HG02623 (cell line): Measurements from ENCODE around the gene GRK4.
"Not testable (repeated sequence)": the region's sequence is repeated elsewhere in the genome, so short reads cannot be mapped to it uniquely, and the experiment has no call there.

Experiments
- ATAC-seq: cut with Tn5 transposase; IDR thresholded peaks from one replicate; pipeline ENCODE4 v1.9.1; 2021; ENCODE audit warnings: moderate library complexity; ENCODE audit not compliant: unreplicated experiment

GRK4 gene

GRCh38 chr4:2941138-2942036 is 22.0 kb upstream of the GRK4 start:
- ATAC-seq: no peak

DNA sequence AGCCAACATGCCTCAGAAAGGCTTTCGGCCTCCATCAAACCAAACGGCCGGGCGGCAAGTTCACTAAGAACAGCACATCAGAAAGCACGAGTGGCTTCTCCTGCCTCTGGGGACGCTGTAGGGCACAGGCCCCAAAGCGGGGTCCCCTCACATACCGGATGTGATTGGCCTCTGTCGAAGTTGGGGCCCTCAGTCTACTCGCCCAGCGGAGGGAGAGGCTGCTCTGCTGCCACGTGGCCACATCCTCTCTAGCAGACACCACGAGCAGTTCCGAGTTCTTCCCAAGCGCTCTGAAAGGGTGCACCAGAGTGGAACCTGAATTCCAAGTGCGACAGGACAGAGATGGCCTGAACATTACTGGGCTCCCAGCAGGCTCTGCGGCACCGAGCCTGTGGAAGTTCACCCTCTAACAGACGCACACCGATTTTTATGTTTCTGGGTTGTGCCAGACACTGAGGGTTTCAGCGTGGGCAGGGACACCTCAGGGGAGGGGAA is 21.3 kb upstream of the GRK4 start:
- no peak for ATAC-seq

DNA sequence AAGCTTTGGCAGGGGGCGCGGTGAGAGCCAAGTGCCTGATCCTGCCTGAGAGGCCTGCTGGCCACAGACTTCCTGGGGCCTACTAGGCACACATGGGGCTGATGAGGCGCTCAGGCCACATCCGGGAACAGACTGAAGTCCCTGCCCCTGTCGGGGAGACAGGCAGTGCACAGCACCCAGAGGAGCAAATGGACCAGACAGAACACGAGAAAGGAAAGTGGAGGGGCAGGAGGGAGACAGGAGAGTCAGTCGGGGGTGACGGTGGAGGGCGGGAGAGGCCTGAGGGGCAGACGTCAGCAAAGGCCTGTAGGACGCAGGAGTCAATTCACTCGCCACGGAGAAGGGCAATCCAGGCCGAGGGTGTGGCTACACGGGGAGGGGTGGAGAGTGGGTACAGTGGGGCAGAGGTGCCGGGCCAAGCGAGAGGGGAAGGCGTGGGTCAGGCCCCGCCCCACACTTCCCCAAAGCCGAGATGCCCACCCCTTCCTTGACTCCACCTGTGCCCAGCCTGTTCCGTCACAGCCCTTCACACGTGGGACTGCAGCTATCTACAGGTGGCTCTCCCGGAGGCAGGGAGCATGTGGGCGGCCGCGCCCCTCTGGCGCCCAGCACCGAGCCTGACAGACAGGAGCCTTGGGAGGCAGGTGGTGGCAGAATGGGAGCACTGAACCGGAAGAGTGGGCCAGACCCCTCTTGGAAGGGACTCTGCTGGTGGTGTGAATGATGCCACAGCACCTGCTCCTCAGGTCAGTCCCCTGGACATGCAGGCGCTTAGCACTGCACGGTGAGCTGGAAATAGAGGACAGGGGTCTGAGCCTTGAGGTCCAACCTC is 20.6 kb upstream of the GRK4 start:
- no peak for ATAC-seq

- no peak for ATAC-seq
Measured at GRCh38 chr4:2943364-2944090, 19.8 kb upstream of the GRK4 start.

GRCh38 chr4:2944091-2944482 is 19.3 kb upstream of the GRK4 start:
- ATAC-seq: no peak

GRCh38 chr4:2944586-2945526 is 18.5 kb upstream of the GRK4 start:
- ATAC-seq: no peak

DNA sequence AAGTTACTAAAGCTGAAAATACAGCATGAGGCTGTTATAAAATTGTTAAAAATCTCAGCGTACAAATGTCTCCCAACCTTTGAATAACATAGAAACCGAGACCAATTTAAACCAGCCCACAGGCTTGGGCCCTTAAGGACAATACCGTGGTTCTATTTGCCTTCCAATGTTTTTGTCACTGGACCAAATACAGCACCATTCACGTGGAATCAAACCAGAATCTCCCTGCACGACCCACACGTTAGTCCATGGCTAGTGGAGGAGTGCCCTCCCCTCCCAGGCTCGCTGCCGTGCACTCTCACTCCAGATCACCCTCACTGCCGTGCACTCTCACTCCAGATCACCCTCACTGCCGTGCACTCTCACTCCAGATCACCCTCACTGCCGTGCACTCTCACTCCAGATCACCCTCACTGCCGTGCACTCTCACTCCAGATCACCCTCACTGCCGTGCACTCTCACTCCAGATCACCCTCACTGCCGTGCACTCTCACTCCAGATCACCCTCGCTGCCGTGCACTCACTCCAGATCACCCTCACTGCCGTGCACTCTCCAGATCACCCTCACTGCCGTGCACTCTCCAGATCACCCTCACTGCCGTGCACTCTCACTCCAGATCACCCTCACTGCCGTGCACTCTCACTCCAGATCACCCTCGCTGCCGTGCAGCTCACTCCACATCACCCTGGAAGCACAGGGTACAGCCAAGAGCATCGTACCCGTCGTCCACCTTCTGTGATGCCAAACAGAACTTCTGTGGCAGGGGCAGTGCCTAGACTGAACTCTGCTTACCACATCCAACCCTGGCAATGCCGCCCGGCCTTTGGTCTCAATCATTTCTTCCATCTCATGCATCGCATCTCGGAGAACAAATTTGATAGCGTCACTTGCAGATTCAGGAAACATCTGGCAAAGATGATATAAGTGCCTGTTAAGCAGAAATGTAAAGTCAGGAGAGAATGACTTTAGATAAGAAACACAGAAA is 17.5 kb upstream of the GRK4 start:
- not testable (repeated sequence) for ATAC-seq

GRCh38 chr4:2946812-2947600 is 16.4 kb upstream of the GRK4 start:
- no peak for ATAC-seq

DNA sequence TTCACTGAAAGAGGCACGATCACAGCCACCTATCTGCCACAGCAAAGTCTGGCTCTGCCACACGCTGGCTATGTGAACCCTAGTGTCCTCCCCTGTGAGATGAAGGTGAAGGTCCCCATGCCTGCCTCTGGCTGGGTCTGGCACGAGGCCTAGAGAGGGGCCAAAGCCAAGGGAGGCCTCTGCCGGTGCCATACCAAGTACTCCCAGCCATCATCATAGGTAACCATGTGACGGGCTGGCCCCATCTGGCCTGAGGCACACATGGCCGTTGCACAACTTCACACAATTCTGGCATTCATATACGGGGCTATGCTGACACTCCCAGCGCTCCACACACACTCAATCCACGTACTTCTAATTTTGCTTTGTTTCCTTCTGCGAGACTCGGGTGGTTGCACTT is 15.4 kb upstream of the GRK4 start:
- ATAC-seq: no peak

DNA sequence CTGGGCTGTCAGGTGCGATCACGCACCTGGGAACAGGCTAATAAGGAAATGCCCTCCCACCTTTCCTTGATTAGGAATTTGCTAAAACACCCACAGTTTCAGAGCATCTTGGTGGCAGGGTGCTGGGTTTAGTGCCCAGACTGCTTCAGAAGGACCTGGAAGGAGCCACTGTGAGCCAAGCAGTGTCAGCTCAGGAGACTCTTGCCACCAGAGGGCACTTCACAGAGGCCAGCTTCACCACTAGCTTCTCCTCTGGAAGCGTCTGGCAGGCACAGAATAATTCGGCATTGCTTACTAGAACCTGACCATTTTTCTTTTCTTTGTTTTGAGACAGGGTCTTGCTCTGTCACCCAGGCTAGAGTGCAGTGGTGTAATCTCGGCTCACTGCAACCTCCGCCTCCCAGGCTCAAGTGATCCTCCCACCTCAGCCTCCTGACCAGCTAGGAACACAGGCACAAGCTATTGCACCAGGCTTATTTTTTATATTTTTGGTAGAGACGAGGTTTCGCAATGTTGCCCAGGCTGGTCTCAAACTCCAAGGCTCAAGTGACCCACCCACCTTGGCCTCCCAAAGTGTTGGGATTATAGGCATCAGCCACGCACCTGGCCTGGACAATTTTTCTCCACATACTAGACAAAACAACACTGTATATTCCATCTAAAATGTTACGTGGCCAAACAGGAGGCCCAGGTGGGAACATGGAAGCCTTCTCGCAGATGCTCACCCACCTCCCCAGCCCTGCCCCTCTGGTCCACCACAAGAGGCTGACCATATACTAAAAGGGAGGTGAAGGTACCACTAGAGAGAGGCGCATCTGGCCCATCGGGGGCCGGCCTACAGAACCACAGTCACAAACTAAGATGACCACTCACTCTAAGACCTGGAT is 14.2 kb upstream of the GRK4 start:
- no peak for ATAC-seq

- ATAC-seq: no peak
Measured at GRCh38 chr4:2949782-2950125, 13.6 kb upstream of the GRK4 start.

DNA sequence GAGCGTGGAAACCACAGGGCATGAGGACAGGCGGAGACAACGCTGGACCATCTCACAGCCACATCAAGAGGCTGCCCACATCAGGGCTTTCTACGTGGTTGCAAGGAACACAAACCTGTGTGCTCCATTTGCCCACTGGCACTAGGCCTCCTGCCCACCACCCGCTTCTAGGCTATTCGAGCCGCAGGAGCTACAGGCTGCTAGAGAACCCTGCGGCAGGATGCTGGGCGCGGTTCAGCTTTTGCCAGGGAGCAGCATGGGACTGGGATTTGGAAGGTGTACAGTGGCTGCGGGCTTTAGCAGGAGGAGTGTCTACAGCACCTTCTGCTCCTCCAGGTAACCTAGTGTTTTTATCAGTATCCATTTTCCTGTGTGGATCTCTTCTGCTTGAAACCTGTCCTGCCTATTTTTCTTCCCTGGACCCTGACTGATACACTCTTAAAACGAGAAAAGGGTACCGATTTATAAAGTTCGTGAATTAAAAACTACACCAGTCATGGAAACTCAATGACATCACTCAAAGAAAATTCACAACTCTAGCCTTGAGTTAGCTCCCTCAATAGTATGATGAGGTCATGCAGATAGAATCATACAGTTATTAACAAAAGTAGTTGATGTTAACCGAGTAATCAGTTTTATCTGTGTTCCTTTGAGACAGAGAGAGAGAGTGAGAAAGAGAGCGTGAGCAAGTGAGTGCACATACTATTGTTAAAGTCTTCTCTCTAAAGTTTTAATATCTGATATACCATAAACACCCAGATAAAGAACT is 13.0 kb upstream of the GRK4 start:
- no peak for ATAC-seq

- no peak for ATAC-seq
Measured at GRCh38 chr4:2953496-2953895, 9.9 kb upstream of the GRK4 start.

DNA sequence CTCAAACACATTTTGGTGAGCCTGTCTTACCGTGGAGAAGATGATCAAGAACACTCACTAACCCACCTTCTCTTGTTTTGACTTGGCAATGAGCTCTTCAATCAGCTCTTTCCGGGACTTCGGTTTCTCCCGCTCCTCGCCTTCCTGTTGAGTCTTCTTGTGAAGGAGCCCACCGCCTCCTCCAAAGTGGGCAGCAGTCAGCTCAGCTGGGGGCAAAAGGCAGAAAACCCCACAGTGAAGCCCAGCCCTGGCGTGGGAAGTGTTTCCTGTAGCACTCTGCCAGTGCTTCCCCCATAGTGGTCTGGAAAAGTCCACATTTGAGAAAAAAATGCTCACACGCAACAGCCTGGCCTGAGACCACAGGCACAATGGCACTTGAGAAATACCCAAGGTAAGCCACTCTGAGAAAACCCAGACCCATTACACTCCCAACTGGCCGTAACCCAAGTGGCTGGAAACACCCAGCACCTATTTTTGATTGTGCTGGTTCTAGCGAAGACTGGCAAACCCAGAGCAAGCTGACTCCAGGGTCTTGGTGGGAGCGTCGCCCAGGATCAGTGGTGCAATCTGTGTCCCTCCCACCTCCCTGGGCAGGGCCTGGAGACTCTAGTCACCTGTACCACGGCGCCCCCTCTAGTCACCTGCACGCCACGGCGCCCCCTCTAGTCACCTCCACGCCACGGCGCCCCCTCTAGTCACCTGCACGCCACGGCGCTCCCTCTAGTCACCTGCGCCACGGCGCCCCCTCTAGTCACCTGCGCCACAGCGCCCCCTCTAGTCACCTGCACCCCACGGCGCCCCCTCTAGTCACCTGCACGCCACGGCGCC is 8.8 kb upstream of the GRK4 start:
- ATAC-seq: no peak

- not testable (repeated sequence) for ATAC-seq
Measured at GRCh38 chr4:2955186-2956044, 8.0 kb upstream of the GRK4 start.
